Common myeloid progenitor, CD34-positive (primary cell): ENCODE results near the gene OVAAL.

Experiments
- CTCF ChIA-PET: fragments of 350-600 bp; sonication (Branson Sonifier 250); formaldehyde crosslinking; loops from one replicate; lab custom pipeline; 2021; ENCODE audit warnings: antibody characterized with exemption; lab: Charles Lee
- POLR2A ChIA-PET: fragments of 350-600 bp; sonication (Branson Sonifier 250); formaldehyde crosslinking; loops from one replicate; lab custom pipeline; 2021; ENCODE audit warnings: antibody characterized with exemption; lab: Charles Lee
- DNase-seq, 3 donors: peaks; one replicate each; pipeline versions ENCODE4 v3.0.0 to v3.0.0-alpha.2; 2013
- H3K27ac ChIP-seq, 2 experiments: 1 replicate in 1 of 2; 2 replicates in 1 of 2; pipeline ENCODE4 v1.7.0; 2013; ENCODE audit warnings: inconsistent platforms in 2 of 2, low read length in 2 of 2, mild to moderate bottlenecking in 2 of 2, low read depth in 1 of 2, moderate library complexity in 1 of 2; ENCODE audit not compliant: severe bottlenecking in 2 of 2, insufficient read depth in 1 of 2, poor library complexity in 1 of 2
- H3K27me3 ChIP-seq, 5 experiments: replicated peaks in 2 of 5; 1 replicate in 3 of 5; 2 replicates in 2 of 5; pipeline versions ENCODE4 v1.6.1 to v1.7.0; 2013; ENCODE audit warnings: low read length in 4 of 5, mild to moderate bottlenecking in 2 of 5, moderate library complexity in 2 of 5, inconsistent platforms in 1 of 5; ENCODE audit not compliant: insufficient read depth in 5 of 5, control insufficient read depth in 4 of 5
- H3K36me3 ChIP-seq, 4 experiments: 1 replicate in 2 of 4; 2 replicates in 2 of 4; pipeline versions ENCODE4 v1.6.1 to v1.7.0; 2013; ENCODE audit warnings: low read length in 3 of 4, control low read depth in 1 of 4, mild to moderate bottlenecking in 1 of 4; ENCODE audit not compliant: control insufficient read depth in 4 of 4, insufficient read depth in 4 of 4
- H3K4me1 ChIP-seq, 4 experiments: 1 replicate in 3 of 4; 2 replicates in 1 of 4; pipeline versions ENCODE4 v1.6.1 to v1.7.1; 2013; ENCODE audit warnings: low read length in 3 of 4, mild to moderate bottlenecking in 3 of 4, control low read depth in 1 of 4, inconsistent platforms in 1 of 4, moderate library complexity in 1 of 4; ENCODE audit not compliant: control insufficient read depth in 4 of 4, insufficient read depth in 4 of 4; ENCODE audit errors: control extremely low read depth in 1 of 4
- H3K4me3 ChIP-seq, 7 experiments: 1 replicate in 4 of 7; 2 replicates in 3 of 7; pipeline versions ENCODE4 v1.5.1 to v1.7.0; 2013; ENCODE audit warnings: mild to moderate bottlenecking in 7 of 7, low read length in 6 of 7, moderate library complexity in 6 of 7, inconsistent platforms in 2 of 7, low read depth in 2 of 7, control low read depth in 1 of 7; ENCODE audit not compliant: insufficient read depth in 4 of 7, control insufficient read depth in 1 of 7; ENCODE audit errors: extremely low read depth in 1 of 7
- H3K9me3 ChIP-seq, 5 experiments: 1 replicate in 4 of 5; 2 replicates in 1 of 5; pipeline versions ENCODE4 v1.6.1 to v1.7.1; 2013; ENCODE audit warnings: low read length in 4 of 5, mild to moderate bottlenecking in 2 of 5, inconsistent platforms in 1 of 5, low read depth in 1 of 5, moderate library complexity in 1 of 5; ENCODE audit not compliant: control insufficient read depth in 4 of 5, insufficient read depth in 2 of 5; ENCODE audit errors: control extremely low read depth in 1 of 5
- WGBS: methylation state at CpG from one replicate; pipeline ENCODE4 v1.1.5; 2013; ENCODE audit not compliant: insufficient coverage; 5-methylcytosine and 5-hydroxymethylcytosine counted together

OVAAL gene

DNA sequence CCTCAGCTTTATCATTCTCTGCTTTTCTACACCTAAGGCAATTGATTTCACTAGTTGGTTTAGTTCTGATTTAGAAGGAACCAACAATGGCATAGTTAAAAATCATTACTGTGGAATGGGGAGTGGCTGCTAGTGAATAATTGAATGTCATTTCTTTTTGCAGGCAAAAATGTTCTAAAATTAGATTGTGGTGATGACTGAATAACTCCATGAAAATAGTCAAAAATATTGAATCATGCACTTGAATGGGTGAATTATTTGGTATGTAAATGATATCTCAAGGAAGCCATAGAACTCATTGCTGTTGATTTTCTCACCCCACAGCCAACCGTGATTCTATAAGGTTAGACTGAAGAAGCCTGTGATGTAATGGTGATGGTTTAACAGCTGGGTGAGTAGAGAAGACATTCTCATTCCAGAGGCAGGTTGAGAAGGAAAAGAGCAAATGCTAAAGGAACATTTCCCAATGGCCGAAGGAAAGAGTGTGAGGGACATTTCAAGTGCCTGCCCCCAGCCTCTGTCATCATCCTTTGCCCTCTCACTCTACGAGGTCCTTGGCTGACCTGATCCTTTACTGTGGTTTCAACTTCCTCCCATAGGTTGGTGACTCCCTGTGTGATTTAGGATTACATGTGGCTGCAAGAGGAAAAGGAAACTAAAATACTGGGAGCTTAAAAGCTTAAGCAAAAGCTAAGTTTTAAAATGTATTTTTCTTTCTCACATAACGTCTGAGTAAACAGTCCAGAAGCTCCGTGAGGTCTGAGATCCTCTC lies 12.5 kb downstream of the OVAAL start:
- Histone ChIP-seq H3K27me3 (no peaks in the 10 kb centered on the region), H3K36me3 (no peaks in the 10 kb centered on the region), H3K4me3 (no peak overlapping the region), H3K9me3 (no peaks in the 10 kb centered on the region), H3K27ac (no peak overlapping the region), H3K4me1 (no peaks in the 10 kb centered on the region)
- no peak for DNase-seq
- WGBS = 93% methylated on average over 4 of the region's 5 CpGs
- ChIA-PET CTCF (no interaction called here), POLR2A (no interaction called here)

DNA sequence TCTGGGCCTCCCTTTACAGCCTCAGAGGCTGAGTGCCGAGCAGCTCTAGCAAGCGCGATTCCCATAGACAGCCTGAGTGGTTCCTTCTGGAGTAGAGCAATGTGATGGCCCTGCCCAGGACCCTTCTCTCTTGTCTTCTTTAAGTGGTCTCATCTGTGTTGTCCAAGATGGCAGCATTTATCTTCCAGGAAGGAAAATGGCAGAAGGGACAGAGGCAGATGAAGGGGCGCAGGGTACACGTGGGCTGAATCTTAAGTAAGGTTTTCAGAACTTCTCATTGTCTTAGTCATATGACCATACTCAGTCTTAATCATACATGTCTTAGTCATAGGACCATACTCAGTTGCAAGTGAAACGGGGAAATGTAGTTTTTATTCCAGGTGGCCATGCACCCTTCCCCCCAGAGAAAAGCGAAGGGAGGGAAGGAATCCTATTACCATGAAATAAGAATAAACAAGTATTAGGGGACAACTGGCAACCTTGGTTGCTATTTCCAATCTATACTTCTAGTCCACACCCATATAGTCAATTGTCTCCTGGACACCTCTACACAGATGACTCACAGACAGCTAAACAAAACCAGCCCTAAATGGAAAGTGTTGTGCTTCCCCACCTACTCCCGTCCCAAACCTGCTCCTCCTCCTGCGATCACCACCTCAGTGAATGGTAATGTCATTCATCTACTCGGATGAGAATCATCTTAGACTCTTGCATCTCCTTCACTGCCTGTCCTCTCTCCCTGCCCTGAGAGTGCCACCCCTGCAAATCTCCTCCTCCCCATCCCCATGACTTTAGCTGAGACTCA lies 13.3 kb downstream of the OVAAL start:
- Histone ChIP-seq H3K4me3 (no peak overlapping the region), H3K27ac (no peak overlapping the region), H3K9me3 (no peaks in the 10 kb centered on the region), H3K27me3 (no peaks in the 10 kb centered on the region), H3K36me3 (no peaks in the 10 kb centered on the region), H3K4me1 (no peaks in the 10 kb centered on the region)
- ChIA-PET CTCF (no interaction called here), POLR2A (no interaction called here)
- WGBS = 83% methylated on average over 6 of the region's 10 CpGs
- DNase-seq = no peak

DNA sequence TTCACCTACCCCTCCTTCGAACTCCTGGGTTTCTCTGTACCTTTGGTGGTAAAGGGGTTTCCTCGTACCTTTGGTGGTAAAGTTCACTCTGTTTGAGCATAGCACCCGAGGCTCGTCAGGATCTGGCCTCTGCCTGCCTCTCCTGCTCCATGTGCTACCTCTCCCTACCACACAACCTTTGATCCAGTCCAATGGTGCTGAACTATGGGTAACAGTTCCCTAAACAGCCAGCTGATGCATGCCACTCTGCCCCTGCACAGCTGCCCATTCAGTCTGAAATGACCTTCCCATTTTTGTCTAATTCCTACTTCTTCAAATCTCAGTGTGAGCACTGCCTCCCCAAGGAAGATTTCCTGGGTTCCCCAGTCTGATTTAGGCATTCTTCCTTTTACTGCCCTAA lies 14.0 kb downstream of the OVAAL start:
- ChIA-PET POLR2A (no interaction called here), CTCF (no interaction called here)
- Histone ChIP-seq H3K27ac (no peak overlapping the region), H3K36me3 (no peaks in the 10 kb centered on the region), H3K4me1 (no peaks in the 10 kb centered on the region), H3K27me3 (no peaks in the 10 kb centered on the region), H3K4me3 (no peak overlapping the region), H3K9me3 (no peaks in the 10 kb centered on the region)
- WGBS = 100% methylated on average over 3 of the region's 4 CpGs
- no peak for DNase-seq

DNA sequence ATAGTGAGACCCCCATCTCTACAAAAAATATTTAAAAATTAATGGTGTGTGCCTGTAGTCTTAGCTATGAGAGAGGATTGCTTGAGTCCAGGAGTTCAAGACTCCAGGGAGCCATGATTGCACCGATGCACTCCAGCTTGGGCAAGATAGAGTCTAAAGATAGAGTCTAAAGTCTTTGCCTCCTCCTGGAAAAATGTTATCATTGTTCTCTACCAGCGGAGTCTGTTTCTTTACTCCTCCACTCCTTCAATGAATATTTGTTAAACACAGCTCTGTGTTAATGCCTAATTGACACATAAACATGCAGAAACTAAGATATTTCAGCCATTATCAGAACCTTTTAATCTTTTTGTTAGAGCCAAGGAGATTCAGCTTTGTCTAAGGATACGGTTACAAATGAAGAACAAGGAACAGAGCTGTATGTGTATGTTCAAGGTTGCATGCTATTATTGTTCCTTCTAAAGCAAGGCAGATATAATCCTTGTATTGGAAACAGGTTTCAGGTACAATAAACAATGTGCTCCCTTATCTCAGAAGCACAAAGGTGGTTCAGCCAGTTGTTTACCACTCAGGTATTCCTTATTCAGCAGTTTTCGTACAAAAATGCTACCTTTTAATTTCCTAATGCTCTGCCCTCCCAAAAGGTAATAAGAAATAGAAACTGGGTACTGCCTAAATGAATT lies 15.4 kb downstream of the OVAAL start:
- 93% methylated on average over 3 of the region's 4 CpGs for WGBS
- Histone ChIP-seq H3K27me3 (no peaks in the 10 kb centered on the region), H3K4me3 (no peak overlapping the region), H3K27ac (no peak overlapping the region), H3K9me3 (peaks cover 0 to 2% (median 0%) of the 10 kb centered on the region in 5 experiments), H3K4me1 (no peaks in the 10 kb centered on the region), H3K36me3 (no peaks in the 10 kb centered on the region)
- ChIA-PET POLR2A (no interaction called here), CTCF (no interaction called here)
- DNase-seq = no peak

DNA sequence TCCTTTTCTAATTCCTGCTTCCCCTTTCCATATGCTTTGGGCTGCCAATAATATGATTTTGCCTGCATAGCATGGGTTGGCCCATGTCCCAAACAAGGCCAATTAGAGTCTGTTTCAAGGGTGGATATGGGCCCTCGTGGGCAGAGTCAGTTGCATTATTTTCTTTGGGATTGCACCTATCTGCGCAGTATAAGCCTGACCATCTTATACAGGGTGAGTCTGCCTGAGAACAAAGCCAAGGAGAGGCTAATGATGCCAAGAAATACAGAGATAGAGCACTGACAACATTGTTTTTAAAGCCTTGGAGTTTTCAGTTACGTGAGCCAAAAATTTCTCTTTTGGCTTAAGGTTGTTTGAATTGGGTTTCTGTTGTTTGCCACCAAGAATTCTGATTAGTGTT lies 18.6 kb downstream of the OVAAL start:
- Histone ChIP-seq H3K4me3 (no peak overlapping the region), H3K27ac (no peak overlapping the region), H3K9me3 (peaks cover 0 to 2% (median 0%) of the 10 kb centered on the region in 5 experiments), H3K27me3 (no peaks in the 10 kb centered on the region), H3K36me3 (no peaks in the 10 kb centered on the region), H3K4me1 (peaks cover 0 to 7% (median 0%) of the 10 kb centered on the region in 4 experiments)
- no peak for DNase-seq
- CTCF ChIA-PET = no interaction called here
- WGBS = 80% methylated on average over 2 of the region's 3 CpGs
- POLR2A ChIA-PET = no interaction called here

DNA sequence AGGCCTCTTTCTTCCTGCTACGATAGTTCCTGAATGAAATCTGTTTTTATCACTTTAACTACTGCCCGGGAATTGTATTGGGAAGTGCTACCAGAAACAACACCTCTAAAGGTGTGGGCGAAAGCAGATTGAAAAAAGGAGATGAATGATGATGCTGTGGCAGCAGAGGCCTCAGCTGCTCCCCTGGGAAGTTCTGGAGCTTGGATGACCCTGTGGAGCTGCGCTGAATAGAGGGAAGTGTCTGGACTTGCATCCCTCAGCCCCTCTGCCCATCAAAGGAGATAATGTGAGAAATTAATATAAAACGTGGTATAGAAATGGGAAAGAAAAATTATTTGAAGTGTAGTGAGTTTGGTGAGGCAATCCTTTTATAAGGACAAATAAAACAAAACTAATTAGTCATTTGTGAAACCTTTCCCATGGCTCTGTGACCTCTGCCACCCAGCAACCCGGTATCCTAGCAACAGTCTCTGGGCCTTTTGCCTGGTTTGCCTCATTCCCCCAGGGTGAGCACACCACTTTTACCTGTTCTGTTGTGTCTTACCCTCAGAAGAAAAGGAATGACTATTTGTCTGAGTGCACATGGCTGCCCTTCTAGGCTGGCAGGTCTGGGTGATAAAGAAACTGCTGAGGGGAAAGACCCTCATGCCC lies 21.3 kb downstream of the OVAAL start:
- no peak for DNase-seq
- ChIA-PET POLR2A (no interaction called here), CTCF (no interaction called here)
- Histone ChIP-seq H3K36me3 (no peaks in the 10 kb centered on the region), H3K4me3 (no peak overlapping the region), H3K27me3 (no peaks in the 10 kb centered on the region), H3K27ac (no peak overlapping the region), H3K9me3 (peaks cover 0 to 2% (median 0%) of the 10 kb centered on the region in 5 experiments), H3K4me1 (peaks cover 0 to 7% (median 0%) of the 10 kb centered on the region in 4 experiments)
- 93% methylated on average over 3 of the region's 6 CpGs for WGBS
